ENCODE measurements around the gene EXOC6. TPM values are rescaled to one million over a fixed set of nuclear protein-coding genes. Genes with fewer than 3 reads are reported as not detected.

The EXOC6 gene
- total RNA-seq, 1 donor from 2014 or later: 21.7 TPM

DNA sequence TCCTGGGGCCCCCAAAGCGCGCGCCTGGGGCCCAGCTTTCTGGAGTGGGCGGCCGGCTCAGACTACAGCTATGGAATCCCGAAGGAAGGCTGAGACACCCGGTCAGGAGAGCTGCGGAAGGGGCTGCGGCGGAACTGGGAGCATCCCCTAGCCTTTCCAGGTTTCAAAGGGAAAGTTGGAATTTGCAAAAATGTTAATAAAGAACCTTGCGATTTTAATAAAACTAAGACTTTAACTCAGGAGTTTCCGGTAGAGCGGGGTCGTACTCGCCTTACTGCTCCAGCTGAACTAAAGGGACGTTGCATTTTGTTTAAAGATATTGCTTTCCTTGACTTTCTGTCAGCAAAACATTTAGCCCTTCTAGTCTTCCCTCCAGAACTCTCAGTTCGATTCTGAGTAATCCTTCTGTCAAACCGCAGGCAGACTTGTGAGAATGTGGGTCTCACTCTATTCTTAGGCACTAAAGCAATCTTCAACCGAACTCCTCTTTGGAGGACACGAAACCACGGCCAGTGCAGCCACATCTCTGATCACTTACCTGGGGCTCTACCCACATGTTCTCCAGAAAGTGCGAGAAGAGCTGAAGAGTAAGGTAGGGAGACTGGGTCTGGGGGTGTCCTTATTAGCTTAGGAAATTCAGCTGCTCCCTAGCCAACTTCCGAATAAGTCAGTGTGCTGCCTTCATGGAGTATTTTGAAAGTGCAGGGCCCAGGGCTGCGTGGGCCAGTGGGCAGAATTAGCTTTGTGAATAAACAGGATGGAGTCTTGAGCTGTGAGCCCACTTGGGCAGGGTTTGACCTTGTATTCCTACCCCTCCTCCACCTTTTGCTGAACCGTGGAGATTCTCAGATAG is 227.3 kb downstream of the EXOC6 start:
- no peak for DNase-seq (ENCODE audit: low spot score, unreplicated experiment)
- H3K36me3 Mint-ChIP-seq (ENCODE audit: insufficient read depth): no peaks in the 10 kb centered on the region
- H3K27me3 Mint-ChIP-seq: peaks cover 56% of the 10 kb centered on the region
- H3K27ac Mint-ChIP-seq: no peak overlapping the region
- no peak for TF ChIP-seq CTCF (IDR thresholded peaks at IDR 0.05; ENCODE audit: unreplicated experiment)
- H3K9me3 Mint-ChIP-seq (ENCODE audit: low read depth): no peaks in the 10 kb centered on the region
- peaks cover 26% of the 10 kb centered on the region for H3K4me1 Mint-ChIP-seq (ENCODE audit: low read depth)
- H3K4me3 Mint-ChIP-seq (ENCODE audit: low read depth): peak overlapping the region; percentile 78

GRCh38 chr10:93076871-93077270 is 228.6 kb downstream of the EXOC6 start:
- peaks cover 53% of the 10 kb centered on the region for H3K27me3 Mint-ChIP-seq
- no peak overlapping the region for H3K27ac Mint-ChIP-seq
- peaks cover 18% of the 10 kb centered on the region for H3K4me1 Mint-ChIP-seq (ENCODE audit: low read depth)
- H3K36me3 Mint-ChIP-seq (ENCODE audit: insufficient read depth): no peaks in the 10 kb centered on the region
- no peak for DNase-seq (ENCODE audit: low spot score, unreplicated experiment)
- TF ChIP-seq CTCF (IDR thresholded peaks at IDR 0.05; ENCODE audit: unreplicated experiment): no peak
- no peak overlapping the region for H3K4me3 Mint-ChIP-seq (ENCODE audit: low read depth)
- no peaks in the 10 kb centered on the region for H3K9me3 Mint-ChIP-seq (ENCODE audit: low read depth)

DNA sequence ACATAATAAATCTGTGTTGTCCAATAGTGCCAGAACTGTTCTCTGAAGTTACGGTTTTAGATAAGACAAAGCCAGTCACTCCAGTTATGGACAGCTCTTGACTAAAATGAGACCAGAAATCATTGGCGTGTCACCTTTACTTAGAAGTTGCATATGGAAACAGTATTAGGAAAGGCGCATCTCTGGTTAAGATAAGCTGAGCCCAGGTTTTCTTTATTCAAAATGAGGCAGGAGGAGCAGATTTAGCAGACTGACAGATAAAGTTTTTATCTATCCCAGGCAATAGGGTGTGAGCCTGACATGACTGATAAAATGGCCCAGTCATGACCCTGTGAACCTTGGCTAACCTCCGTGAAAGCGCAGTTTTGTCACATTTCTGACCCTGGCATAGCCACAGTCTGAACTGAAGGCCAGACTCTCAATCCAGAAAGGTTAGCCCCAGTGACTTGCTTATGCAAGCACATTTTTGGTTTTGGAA is 229.6 kb downstream of the EXOC6 start:
- DNase-seq (ENCODE audit: low spot score, unreplicated experiment): no peak
- H3K4me3 Mint-ChIP-seq (ENCODE audit: low read depth): no peak overlapping the region
- H3K9me3 Mint-ChIP-seq (ENCODE audit: low read depth): no peaks in the 10 kb centered on the region
- H3K27me3 Mint-ChIP-seq: peaks cover 44% of the 10 kb centered on the region
- peaks cover 12% of the 10 kb centered on the region for H3K4me1 Mint-ChIP-seq (ENCODE audit: low read depth)
- no peaks in the 10 kb centered on the region for H3K36me3 Mint-ChIP-seq (ENCODE audit: insufficient read depth)
- no peak for TF ChIP-seq CTCF (IDR thresholded peaks at IDR 0.05; ENCODE audit: unreplicated experiment)
- H3K27ac Mint-ChIP-seq: no peak overlapping the region

- TF ChIP-seq CTCF (IDR thresholded peaks at IDR 0.05; ENCODE audit: unreplicated experiment): no peak
- no peak for DNase-seq (ENCODE audit: low spot score, unreplicated experiment)
- Mint-ChIP-seq H3K4me3 (ENCODE audit: low read depth) (no peak overlapping the region), H3K27ac (no peak overlapping the region), H3K4me1 (ENCODE audit: low read depth) (peaks cover 8% of the 10 kb centered on the region), H3K9me3 (ENCODE audit: low read depth) (no peaks in the 10 kb centered on the region), H3K27me3 (peaks cover 32% of the 10 kb centered on the region), H3K36me3 (ENCODE audit: insufficient read depth) (no peaks in the 10 kb centered on the region)
Measured at GRCh38 chr10:93079663-93080349, 231.5 kb downstream of the EXOC6 start.

DNA sequence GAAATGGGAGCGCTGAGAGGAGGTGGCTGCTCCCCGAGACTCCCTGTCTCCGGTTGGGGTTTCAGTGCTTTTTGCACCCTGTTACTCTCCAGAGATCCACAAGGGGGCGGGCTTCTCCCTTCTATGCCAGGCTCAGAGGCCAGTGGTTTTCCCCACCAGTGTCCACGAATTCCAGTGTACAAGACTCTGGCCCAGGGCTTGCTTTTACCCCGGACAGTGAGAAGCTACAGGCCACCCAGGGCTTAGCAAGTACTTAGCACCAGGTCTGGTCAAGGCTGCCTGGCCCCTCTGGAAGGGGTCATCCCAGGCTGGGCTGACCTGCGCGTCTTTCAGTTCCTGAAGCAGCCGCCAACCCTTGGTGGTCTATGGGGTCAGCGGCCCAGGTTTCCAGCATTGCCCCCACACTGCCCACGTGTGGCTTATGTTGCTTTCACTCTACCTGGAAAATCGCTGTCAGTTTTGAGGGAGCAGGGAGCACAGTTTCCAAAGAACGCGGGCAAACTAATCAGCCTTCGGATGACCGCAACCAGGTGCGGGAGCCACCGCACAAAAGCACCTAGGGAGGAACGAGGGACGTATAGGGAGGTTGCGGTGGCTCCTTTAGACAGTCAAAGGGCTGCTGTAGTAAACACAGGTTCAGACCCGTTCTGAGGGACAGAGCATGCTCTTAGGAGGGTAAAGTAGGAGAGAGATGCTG is 232.2 kb downstream of the EXOC6 start:
- peaks cover 6% of the 10 kb centered on the region for H3K4me1 Mint-ChIP-seq (ENCODE audit: low read depth)

More for the DNA sequence above, 232.2 kb downstream of the EXOC6 start:
- Mint-ChIP-seq H3K27me3 (peaks cover 25% of the 10 kb centered on the region), H3K4me3 (ENCODE audit: low read depth) (no peak overlapping the region), H3K9me3 (ENCODE audit: low read depth) (no peaks in the 10 kb centered on the region), H3K27ac (no peak overlapping the region), H3K36me3 (ENCODE audit: insufficient read depth) (no peaks in the 10 kb centered on the region)
- no peak for DNase-seq (ENCODE audit: low spot score, unreplicated experiment)
- TF ChIP-seq CTCF (IDR thresholded peaks at IDR 0.05; ENCODE audit: unreplicated experiment): peak; percentile 82

Data from progenitor cell of endocrine pancreas (in vitro differentiated cells).